Measurements from ENCODE around the gene ABHD17A. TPM values are rescaled to one million over a fixed set of nuclear protein-coding genes. Genes with fewer than 3 reads are reported as not detected.

The ABHD17A gene
- total RNA-seq, 2 experiments from 2014 or later = 112 to 113 TPM

DNA sequence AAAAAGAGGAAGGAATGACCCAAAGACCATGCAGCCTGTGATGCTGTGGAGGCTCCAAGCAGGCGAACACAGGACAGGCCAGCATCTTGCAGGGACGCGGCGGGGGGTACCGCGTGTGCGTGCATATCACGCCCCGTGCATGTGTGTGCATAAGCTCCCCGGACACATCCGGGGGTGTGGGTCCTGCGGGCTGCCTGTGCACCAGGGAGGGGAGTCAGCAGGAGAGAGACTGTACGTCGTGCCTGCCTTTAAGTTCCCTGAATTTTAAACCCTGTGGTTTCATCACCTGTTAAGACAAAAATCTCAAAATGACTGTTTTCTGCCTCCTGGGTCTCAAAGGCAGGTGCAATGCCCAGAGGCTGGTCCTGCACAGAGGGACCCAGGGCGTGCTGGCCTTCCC lies 36.5 kb upstream of the ABHD17A start:
- ChIA-PET CTCF (no interaction called here), POLR2A (no interaction called here)
- Mint-ChIP-seq H3K27ac (no peak overlapping the region), H3K9me3 (no peaks in the 10 kb centered on the region), H3K36me3 (ENCODE audit: low read depth) (peaks cover 4% of the 10 kb centered on the region), H3K27me3 (no peaks in the 10 kb centered on the region), H3K4me3 (no peak overlapping the region), H3K4me1 (ENCODE audit: low read depth) (peaks cover 5% of the 10 kb centered on the region)
- peak; percentile 20 for ATAC-seq
- TF ChIP-seq, protein P1, sequence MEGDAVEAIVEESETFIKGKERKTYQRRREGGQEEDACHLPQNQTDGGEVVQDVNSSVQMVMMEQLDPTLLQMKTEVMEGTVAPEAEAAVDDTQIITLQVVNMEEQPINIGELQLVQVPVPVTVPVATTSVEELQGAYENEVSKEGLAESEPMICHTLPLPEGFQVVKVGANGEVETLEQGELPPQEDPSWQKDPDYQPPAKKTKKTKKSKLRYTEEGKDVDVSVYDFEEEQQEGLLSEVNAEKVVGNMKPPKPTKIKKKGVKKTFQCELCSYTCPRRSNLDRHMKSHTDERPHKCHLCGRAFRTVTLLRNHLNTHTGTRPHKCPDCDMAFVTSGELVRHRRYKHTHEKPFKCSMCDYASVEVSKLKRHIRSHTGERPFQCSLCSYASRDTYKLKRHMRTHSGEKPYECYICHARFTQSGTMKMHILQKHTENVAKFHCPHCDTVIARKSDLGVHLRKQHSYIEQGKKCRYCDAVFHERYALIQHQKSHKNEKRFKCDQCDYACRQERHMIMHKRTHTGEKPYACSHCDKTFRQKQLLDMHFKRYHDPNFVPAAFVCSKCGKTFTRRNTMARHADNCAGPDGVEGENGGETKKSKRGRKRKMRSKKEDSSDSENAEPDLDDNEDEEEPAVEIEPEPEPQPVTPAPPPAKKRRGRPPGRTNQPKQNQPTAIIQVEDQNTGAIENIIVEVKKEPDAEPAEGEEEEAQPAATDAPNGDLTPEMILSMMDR (IDR thresholded peaks at IDR 0.05) = no peak
- intact Hi-C loops (cut with micrococcal nuclease) = no loop called here
- DNase-seq = no peak

GRCh38 chr19:1921326-1921725 lies 36.0 kb upstream of the ABHD17A start:
- POLR2A ChIA-PET = no interaction called here
- no peak overlapping the region for H3K27ac Mint-ChIP-seq
- ATAC-seq = no peak
- H3K36me3 Mint-ChIP-seq (ENCODE audit: low read depth) = peaks cover 4% of the 10 kb centered on the region
- intact Hi-C loops (cut with micrococcal nuclease) = no loop called here
- CTCF ChIA-PET = no interaction called here
- H3K9me3 Mint-ChIP-seq = no peaks in the 10 kb centered on the region
- H3K4me3 Mint-ChIP-seq = no peak overlapping the region
- no peaks in the 10 kb centered on the region for H3K27me3 Mint-ChIP-seq
- H3K4me1 Mint-ChIP-seq (ENCODE audit: low read depth) = peaks cover 5% of the 10 kb centered on the region
- DNase-seq = no peak
- TF ChIP-seq, protein P1 (IDR thresholded peaks at IDR 0.05) = no peak

GRCh38 chr19:1920644-1921043 lies 35.3 kb upstream of the ABHD17A start:
- intact Hi-C loops (cut with micrococcal nuclease) = no loop called here
- Mint-ChIP-seq H3K9me3 (no peaks in the 10 kb centered on the region), H3K4me3 (no peak overlapping the region), H3K36me3 (ENCODE audit: low read depth) (peaks cover 4% of the 10 kb centered on the region), H3K27me3 (no peaks in the 10 kb centered on the region), H3K4me1 (ENCODE audit: low read depth) (peaks cover 5% of the 10 kb centered on the region), H3K27ac (no peak overlapping the region)
- DNase-seq = no peak
- TF ChIP-seq, protein P1 (IDR thresholded peaks at IDR 0.05) = no peak
- ChIA-PET POLR2A (interaction anchor here (0.7 to 1.3 kb wide), 2 partner anchors 22 to 41 kb away, joined by 3 read pairs; no protein-coding TSS in a partner anchor), CTCF (no interaction called here)
- no peak for ATAC-seq

- DNase-seq (no peak), ATAC-seq (no peak)
- ChIA-PET CTCF (interaction anchor here (0.5 to 0.6 kb wide), 2 partner anchors 10 to 123 kb away, joined by 3 read pairs; no protein-coding TSS in a partner anchor), POLR2A (interaction anchor here (1.2 kb wide), 1 partner anchor 45 kb away, joined by 3 read pairs; no protein-coding TSS in a partner anchor)
- Mint-ChIP-seq H3K27ac (no peak overlapping the region), H3K4me3 (no peak overlapping the region), H3K9me3 (no peaks in the 10 kb centered on the region), H3K36me3 (ENCODE audit: low read depth) (peaks cover 4% of the 10 kb centered on the region), H3K27me3 (no peaks in the 10 kb centered on the region), H3K4me1 (ENCODE audit: low read depth) (peaks cover 5% of the 10 kb centered on the region)
- TF ChIP-seq, protein P1 (IDR thresholded peaks at IDR 0.05) = no peak
- intact Hi-C loops (cut with micrococcal nuclease) = no loop called here
Observed at GRCh38 chr19:1918975-1919374, 33.7 kb upstream of the ABHD17A start.

- no peak for ATAC-seq
- POLR2A ChIA-PET = interaction anchor here (1.1 to 1.2 kb wide), 2 partner anchors 41 to 46 kb away, joined by 3 read pairs; no protein-coding TSS in a partner anchor
- DNase-seq = no peak
- CTCF ChIA-PET = no interaction called here
- Mint-ChIP-seq H3K4me1 (ENCODE audit: low read depth) (peaks cover under 1% of the 10 kb centered on the region), H3K4me3 (no peak overlapping the region), H3K27me3 (no peaks in the 10 kb centered on the region), H3K36me3 (ENCODE audit: low read depth) (peaks cover 4% of the 10 kb centered on the region), H3K27ac (no peak overlapping the region), H3K9me3 (no peaks in the 10 kb centered on the region)
- intact Hi-C loops (cut with micrococcal nuclease) = no loop called here
- TF ChIP-seq, protein P1 (IDR thresholded peaks at IDR 0.05) = no peak
Observed at GRCh38 chr19:1917926-1918325, 32.6 kb upstream of the ABHD17A start.

Measured in activated CD8-positive, alpha-beta T cell treated with anti-CD3 and anti-CD28 coated beads for 36 hours (primary cell).